Astrocyte (in vitro differentiated cells and primary cell): ENCODE data around the gene FBN1. TPM values are rescaled to one million over a fixed set of nuclear protein-coding genes. Genes with fewer than 3 reads are reported as not detected.
A peak's percentile ranks its signal among the peaks of the same experiment; 100 is the strongest.

Source experiments
- DNase-seq: peaks from one replicate; pipeline ENCODE4 v3.0.0-alpha.2; 2010; ENCODE audit warnings: low read depth
- FAIRE-seq: peaks from 2 replicates; lab custom pipeline; 2011; peaks lifted over from hg19 to GRCh38; lab: Jason Lieb, UNC
- H2AFZ ChIP-seq: 2 replicates; pipeline ENCODE4 v1.6.0; 2012; ENCODE audit warnings: low read depth, low read length, inconsistent platforms
- H3K27ac ChIP-seq: 2 replicates; pipeline ENCODE4 v1.5.1; 2011; ENCODE audit warnings: low read depth, low read length, inconsistent platforms
- H3K27me3 ChIP-seq: 2 replicates; pipeline ENCODE4 v1.6.0; 2011; ENCODE audit warnings: low read length, inconsistent platforms; ENCODE audit not compliant: insufficient read depth
- H3K36me3 ChIP-seq: 2 replicates; pipeline ENCODE4 v1.5.1; 2011; ENCODE audit warnings: low read length, inconsistent platforms; ENCODE audit not compliant: insufficient read depth
- H3K4me1 ChIP-seq: 2 replicates; pipeline ENCODE4 v1.5.1; 2011; ENCODE audit warnings: low read length, inconsistent platforms; ENCODE audit not compliant: insufficient read depth
- H3K4me2 ChIP-seq: 2 replicates; pipeline ENCODE4 v1.6.0; 2012; ENCODE audit warnings: low read length, inconsistent platforms
- H3K4me3 ChIP-seq: 2 replicates; pipeline ENCODE4 v1.5.1; 2011; ENCODE audit warnings: low read depth, mild to moderate bottlenecking, low read length, inconsistent platforms; ENCODE audit not compliant: insufficient read depth
- H3K79me2 ChIP-seq: 2 replicates; pipeline ENCODE4 v1.6.0; 2012; ENCODE audit warnings: mild to moderate bottlenecking, low read length, inconsistent platforms; ENCODE audit not compliant: insufficient read depth
- H3K9ac ChIP-seq: 2 replicates; pipeline ENCODE4 v1.6.0; 2012; ENCODE audit warnings: mild to moderate bottlenecking, low read length, inconsistent platforms
- H3K9me3 ChIP-seq: 2 replicates; pipeline ENCODE4 v1.5.1; 2012; ENCODE audit warnings: low read depth, mild to moderate bottlenecking, low read length, inconsistent platforms; ENCODE audit not compliant: insufficient read depth
- H4K20me1 ChIP-seq: 2 replicates; pipeline ENCODE4 v1.6.0; 2012; ENCODE audit warnings: low read length, inconsistent platforms; ENCODE audit not compliant: insufficient read depth
- H3K27ac Mint-ChIP-seq: one replicate; pipeline ENCODE4 v1.8.0; 2021; ENCODE audit warnings: mild to moderate bottlenecking, mixed read lengths; ENCODE audit not compliant: unreplicated experiment
- H3K27me3 Mint-ChIP-seq: one replicate; pipeline ENCODE4 v1.8.0; 2021; ENCODE audit warnings: low read depth, mixed read lengths; ENCODE audit not compliant: unreplicated experiment
- H3K36me3 Mint-ChIP-seq: one replicate; pipeline ENCODE4 v1.8.0; 2021; ENCODE audit warnings: low read depth, mixed read lengths; ENCODE audit not compliant: unreplicated experiment
- H3K4me1 Mint-ChIP-seq: one replicate; pipeline ENCODE4 v1.8.0; 2021; ENCODE audit warnings: low read depth, mixed read lengths; ENCODE audit not compliant: unreplicated experiment
- H3K4me3 Mint-ChIP-seq: one replicate; pipeline ENCODE4 v1.8.0; 2021; ENCODE audit warnings: mild to moderate bottlenecking, moderate library complexity, mixed read lengths; ENCODE audit not compliant: unreplicated experiment
- H3K9me3 Mint-ChIP-seq: one replicate; pipeline ENCODE4 v1.8.0; 2021; ENCODE audit warnings: mild to moderate bottlenecking, mixed read lengths; ENCODE audit not compliant: unreplicated experiment
- EZH2 ChIP-seq: IDR thresholded peaks from 2 replicates; pipeline ENCODE4 v1.6.1; 2012; ENCODE audit warnings: mild to moderate bottlenecking, low read length, inconsistent platforms; ENCODE audit not compliant: insufficient read depth
- total RNA-seq: library from RNA; stranded (reverse); gene quantifications from 2 replicates; pipeline ENCODE4 v1.2.1, GENCODE V29; 2021
- TF ChIP-seq, protein P1 (sequence below): IDR thresholded peaks from 2 replicates; pipeline ENCODE4 v1.5.1; 2011; ENCODE audit warnings: low read depth, mild to moderate bottlenecking, inconsistent platforms, low read length, moderate library complexity; ENCODE audit not compliant: insufficient read depth

Gene FBN1
- total RNA-seq, 1 donor from 2014 or later: 210 TPM

DNA sequence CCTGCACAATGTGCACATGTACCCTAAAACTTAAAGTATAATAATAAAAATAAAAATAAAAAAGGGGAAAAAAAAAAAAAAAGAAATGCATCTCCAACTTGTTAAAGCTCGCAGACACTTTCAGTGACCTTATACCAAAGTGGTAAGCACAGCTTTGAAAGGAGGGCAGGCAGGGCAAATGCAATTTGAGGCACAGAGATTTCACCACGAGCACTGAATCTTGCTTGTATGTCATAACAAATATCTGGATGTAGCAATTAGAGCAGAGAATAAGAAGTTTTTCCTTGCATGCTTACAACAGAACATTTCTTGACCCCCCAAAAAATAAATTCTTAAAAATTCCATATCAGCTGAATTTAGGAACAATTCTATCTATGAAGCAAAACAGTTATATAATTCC lies 66.5 kb downstream of the FBN1 start:
- H3K4me1 ChIP-seq: peaks cover 11% of the 10 kb centered on the region
- DNase-seq (no peak), FAIRE-seq (no peak)
- peaks cover 53% of the 10 kb centered on the region for H4K20me1 ChIP-seq
- Mint-ChIP-seq H3K9me3 (no peaks in the 10 kb centered on the region), H3K27ac (no peak overlapping the region), H3K27me3 (no peaks in the 10 kb centered on the region), H3K36me3 (peaks cover 23% of the 10 kb centered on the region), H3K4me1 (peaks cover 22% of the 10 kb centered on the region), H3K4me3 (no peak overlapping the region)
- H3K27me3 ChIP-seq: no peaks in the 10 kb centered on the region
- no peak overlapping the region for H3K27ac ChIP-seq
- H3K4me3 ChIP-seq: no peak overlapping the region
- no peak overlapping the region for H3K9ac ChIP-seq
- no peak overlapping the region for H3K4me2 ChIP-seq
- no peak overlapping the region for H2AFZ ChIP-seq
- no peaks in the 10 kb centered on the region for H3K9me3 ChIP-seq
- H3K36me3 ChIP-seq: peaks cover 51% of the 10 kb centered on the region
- H3K79me2 ChIP-seq: peaks cover 96% of the 10 kb centered on the region
- TF ChIP-seq, protein P1, sequence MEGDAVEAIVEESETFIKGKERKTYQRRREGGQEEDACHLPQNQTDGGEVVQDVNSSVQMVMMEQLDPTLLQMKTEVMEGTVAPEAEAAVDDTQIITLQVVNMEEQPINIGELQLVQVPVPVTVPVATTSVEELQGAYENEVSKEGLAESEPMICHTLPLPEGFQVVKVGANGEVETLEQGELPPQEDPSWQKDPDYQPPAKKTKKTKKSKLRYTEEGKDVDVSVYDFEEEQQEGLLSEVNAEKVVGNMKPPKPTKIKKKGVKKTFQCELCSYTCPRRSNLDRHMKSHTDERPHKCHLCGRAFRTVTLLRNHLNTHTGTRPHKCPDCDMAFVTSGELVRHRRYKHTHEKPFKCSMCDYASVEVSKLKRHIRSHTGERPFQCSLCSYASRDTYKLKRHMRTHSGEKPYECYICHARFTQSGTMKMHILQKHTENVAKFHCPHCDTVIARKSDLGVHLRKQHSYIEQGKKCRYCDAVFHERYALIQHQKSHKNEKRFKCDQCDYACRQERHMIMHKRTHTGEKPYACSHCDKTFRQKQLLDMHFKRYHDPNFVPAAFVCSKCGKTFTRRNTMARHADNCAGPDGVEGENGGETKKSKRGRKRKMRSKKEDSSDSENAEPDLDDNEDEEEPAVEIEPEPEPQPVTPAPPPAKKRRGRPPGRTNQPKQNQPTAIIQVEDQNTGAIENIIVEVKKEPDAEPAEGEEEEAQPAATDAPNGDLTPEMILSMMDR: no peak
- TF ChIP-seq EZH2: no peak

DNA sequence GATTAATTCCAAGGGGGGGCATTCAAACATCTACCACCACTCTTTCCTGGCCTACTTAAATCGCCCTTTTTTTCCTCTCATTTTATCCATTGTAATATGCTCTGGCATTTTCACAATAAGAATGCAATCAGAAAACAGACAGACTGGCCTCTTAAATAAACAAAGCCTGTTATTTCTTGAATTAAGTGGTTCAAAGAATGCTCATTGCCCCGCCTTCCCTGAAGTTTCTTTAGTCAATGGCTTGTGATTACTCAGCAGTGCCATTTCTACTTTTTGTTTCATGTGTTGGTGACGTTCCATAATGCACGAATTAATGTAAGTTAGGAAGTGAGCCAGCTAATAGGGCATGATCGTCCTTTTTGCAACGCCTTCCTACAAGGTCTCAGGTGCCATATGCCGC lies 68.0 kb downstream of the FBN1 start:
- H3K36me3 Mint-ChIP-seq: peaks cover 23% of the 10 kb centered on the region
- H2AFZ ChIP-seq: no peak overlapping the region
- no peak overlapping the region for H3K4me3 ChIP-seq
- TF ChIP-seq, protein P1: no peak
- no peak for TF ChIP-seq EZH2
- no peaks in the 10 kb centered on the region for H3K27me3 Mint-ChIP-seq
- H3K9me3 Mint-ChIP-seq: no peaks in the 10 kb centered on the region
- FAIRE-seq (no peak), DNase-seq (peak; percentile 49)
- H3K27ac ChIP-seq: peak overlapping the region; percentile 20
- H3K79me2 ChIP-seq: peaks cover 94% of the 10 kb centered on the region
- no peaks in the 10 kb centered on the region for H3K27me3 ChIP-seq
- no peak overlapping the region for H3K4me3 Mint-ChIP-seq
- H3K4me1 Mint-ChIP-seq: peaks cover 15% of the 10 kb centered on the region
- no peak overlapping the region for H3K9ac ChIP-seq
- peaks cover 7% of the 10 kb centered on the region for H3K4me1 ChIP-seq
- peak overlapping the region; percentile 1 for H3K4me2 ChIP-seq
- H3K36me3 ChIP-seq: peaks cover 53% of the 10 kb centered on the region
- H3K9me3 ChIP-seq: no peaks in the 10 kb centered on the region
- H4K20me1 ChIP-seq: peaks cover 49% of the 10 kb centered on the region
- no peak overlapping the region for H3K27ac Mint-ChIP-seq

DNA sequence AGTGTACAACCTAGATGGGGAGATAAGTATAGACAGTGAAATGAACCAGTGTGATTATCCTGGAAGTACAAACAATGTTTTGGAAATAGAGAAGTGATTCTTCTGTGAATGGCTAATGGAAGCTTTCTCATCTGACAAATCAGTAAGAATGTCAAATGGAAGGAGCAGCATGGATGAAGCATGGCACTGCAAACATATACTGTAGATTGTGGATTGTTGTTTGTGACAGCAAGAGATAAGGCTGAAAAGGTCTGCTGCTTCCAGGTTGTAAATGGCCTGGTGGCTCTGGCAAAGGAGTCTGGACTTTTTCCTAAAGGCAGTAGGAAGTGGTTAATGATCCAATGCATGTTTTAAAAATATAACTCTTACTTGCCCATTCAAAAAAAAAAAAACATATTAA lies 71.3 kb downstream of the FBN1 start:
- Mint-ChIP-seq H3K27ac (no peak overlapping the region), H3K4me1 (peaks cover 3% of the 10 kb centered on the region), H3K4me3 (no peak overlapping the region), H3K9me3 (no peaks in the 10 kb centered on the region), H3K27me3 (no peaks in the 10 kb centered on the region), H3K36me3 (peaks cover 25% of the 10 kb centered on the region)
- Histone ChIP-seq H3K36me3 (peaks cover 53% of the 10 kb centered on the region), H4K20me1 (peaks cover 37% of the 10 kb centered on the region), H3K4me1 (no peaks in the 10 kb centered on the region), H3K27me3 (no peaks in the 10 kb centered on the region), H3K4me2 (no peak overlapping the region), H3K27ac (no peak overlapping the region), H3K9me3 (no peaks in the 10 kb centered on the region), H2AFZ (no peak overlapping the region), H3K79me2 (peaks cover 83% of the 10 kb centered on the region), H3K9ac (no peak overlapping the region), H3K4me3 (no peak overlapping the region)
- DNase-seq (no peak), FAIRE-seq (no peak)
- TF ChIP-seq, protein P1: no peak
- no peak for TF ChIP-seq EZH2
